ENCODE results near the gene LLGL2.

LLGL2 gene

DNA sequence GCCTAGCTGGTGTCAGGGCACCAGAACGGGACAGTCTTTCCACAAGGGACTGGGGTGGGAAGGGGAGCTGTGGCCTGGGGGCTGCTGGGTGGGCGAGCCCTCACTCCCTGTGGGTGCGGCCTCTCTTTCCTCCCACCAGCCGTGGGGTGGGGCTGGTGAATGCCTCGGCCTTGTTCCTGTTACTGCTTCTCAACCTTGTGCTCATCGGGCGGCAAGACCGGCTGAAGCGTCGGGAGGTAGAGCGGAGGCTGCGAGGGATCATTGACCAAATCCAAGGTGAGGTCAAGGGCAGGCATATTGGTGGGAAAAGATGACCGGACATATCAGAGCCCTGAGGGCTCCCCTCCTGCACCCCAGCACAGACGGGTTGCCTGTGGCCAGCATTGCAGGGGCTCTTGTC is 39.3 kb upstream of the LLGL2 start:
- Histone ChIP-seq H3K4me1 (peaks cover 0 to 14% (median 4%) of the 10 kb centered on the region in 4 donors), H3K36me3 (peaks cover 0 to 48% (median 5%) of the 10 kb centered on the region in 3 donors), H3K27ac (no peak overlapping the region)

DNA sequence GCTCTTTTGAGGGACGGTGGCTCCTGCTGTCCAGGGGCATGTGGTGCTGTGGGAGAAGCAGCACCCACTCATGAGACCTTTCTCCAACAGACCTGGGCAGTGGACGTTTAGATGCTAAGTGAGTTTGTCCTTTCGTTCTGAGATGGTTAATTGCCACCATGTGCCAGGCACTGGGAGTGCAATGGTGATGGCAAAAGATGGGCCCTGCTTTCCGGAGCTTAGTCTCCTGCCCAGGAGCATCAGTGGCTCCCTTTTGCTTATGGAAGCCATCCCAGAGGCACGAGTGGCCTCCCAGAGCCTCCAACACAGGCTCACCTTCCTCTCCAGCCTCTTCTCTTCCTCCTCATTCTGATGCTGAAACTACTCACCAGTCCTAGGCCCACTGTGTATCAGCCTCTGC is 38.5 kb upstream of the LLGL2 start:
- TF ChIP-seq, protein P1, sequence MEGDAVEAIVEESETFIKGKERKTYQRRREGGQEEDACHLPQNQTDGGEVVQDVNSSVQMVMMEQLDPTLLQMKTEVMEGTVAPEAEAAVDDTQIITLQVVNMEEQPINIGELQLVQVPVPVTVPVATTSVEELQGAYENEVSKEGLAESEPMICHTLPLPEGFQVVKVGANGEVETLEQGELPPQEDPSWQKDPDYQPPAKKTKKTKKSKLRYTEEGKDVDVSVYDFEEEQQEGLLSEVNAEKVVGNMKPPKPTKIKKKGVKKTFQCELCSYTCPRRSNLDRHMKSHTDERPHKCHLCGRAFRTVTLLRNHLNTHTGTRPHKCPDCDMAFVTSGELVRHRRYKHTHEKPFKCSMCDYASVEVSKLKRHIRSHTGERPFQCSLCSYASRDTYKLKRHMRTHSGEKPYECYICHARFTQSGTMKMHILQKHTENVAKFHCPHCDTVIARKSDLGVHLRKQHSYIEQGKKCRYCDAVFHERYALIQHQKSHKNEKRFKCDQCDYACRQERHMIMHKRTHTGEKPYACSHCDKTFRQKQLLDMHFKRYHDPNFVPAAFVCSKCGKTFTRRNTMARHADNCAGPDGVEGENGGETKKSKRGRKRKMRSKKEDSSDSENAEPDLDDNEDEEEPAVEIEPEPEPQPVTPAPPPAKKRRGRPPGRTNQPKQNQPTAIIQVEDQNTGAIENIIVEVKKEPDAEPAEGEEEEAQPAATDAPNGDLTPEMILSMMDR (IDR thresholded peaks at IDR 0.05), result no peak
- Histone ChIP-seq H3K4me1 (peaks cover 0 to 8% (median 4%) of the 10 kb centered on the region in 4 donors), H3K36me3 (peaks cover 0 to 56% (median 13%) of the 10 kb centered on the region in 3 donors), H3K4me3 (no peak overlapping the region), H3K27me3 (no peaks in the 10 kb centered on the region), H3K27ac (no peak overlapping the region), H3K9me3 (no peaks in the 10 kb centered on the region)
- intact Hi-C loops (cut with DNase I; ENCODE audit: low total_unique reads), result no loop called here
- no peak for DNase-seq

More for the DNA sequence above, 39.3 kb upstream of the LLGL2 start:
- H3K4me3 ChIP-seq, result no peak overlapping the region
- H3K9me3 ChIP-seq, result no peaks in the 10 kb centered on the region
- intact Hi-C loops (cut with DNase I; ENCODE audit: low total_unique reads), result no loop called here
- TF ChIP-seq, protein P1 (IDR thresholded peaks at IDR 0.05), result no peak
- H3K27me3 ChIP-seq, result no peaks in the 10 kb centered on the region
- DNase-seq, result no peak

DNA sequence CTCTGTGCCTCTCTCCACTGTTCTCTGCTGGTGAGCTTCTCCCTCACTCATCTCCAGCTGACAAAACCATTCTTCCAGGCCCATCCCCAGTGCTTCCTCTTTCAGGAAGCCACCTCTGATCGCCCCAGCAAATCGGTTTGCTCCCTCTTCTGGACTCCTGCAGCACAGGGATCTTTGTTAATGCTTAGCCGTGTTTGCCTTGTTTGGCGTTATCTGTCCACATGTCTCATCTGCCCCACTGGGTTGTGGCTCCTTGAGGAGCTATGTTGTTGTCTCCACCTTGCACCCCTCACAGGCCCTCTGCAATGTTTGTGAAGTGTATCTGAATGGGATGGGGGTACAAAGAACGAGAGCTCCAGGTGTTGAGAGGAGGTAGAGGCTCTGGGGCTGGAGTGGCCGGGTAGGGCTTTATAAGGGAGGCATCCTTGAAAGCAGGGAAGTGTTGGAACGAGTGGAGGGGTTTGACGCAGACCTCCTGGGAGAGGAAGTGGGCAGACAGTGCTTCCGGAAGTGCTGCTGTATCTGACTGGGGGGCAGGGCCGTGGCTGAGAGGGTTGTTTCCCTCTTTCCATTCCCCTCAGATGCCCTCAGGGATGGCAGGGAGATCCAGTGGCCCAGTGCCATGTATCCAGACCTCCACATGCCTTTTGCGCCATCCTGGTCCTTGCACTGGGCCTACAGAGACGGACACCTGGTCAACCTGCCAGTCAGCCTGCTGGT is 38.0 kb upstream of the LLGL2 start:
- intact Hi-C loops (cut with DNase I; ENCODE audit: low total_unique reads), result no loop called here
- no peak overlapping the region for H3K27ac ChIP-seq
- DNase-seq, result peak in 1 of 2 donors; percentile 56

DNA sequence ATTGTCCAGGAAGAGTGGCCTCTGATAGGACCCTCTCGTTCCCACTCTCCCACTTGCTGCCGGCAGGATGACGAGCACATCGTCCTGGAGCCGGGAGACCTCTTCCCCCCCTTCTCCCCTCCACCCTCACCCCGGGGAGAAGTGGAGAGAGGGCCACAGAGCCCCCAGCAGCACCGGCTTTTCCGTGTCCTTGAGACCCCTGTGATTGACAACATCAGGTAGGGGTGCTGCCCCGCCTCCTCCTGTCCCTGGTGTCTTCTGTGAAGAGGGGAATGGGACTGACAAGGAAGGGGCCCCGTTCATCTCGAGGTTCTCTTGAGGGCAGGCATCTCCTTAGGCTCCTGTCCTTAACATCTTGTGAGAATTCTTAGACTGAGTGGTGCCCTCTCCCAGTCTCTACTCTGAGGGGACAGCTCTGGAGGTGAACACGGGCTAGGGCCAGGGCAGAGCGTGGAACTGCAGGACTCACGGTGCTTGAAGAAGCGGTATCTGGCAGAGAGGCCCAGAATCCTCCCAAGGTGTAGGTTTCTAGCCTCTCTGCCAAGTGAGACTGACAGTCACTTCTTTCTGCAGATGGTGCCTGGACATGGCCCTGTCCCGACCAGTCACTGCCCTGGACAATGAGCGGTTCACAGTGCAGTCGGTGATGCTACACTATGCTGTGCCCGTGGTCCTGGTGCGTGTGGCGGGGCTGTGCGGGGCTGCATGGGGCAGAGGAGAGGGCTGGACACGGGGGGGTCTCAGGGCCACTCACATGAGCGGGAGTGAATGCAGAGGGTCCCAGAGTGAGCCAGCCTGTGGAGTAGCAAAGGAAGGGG is 36.6 kb upstream of the LLGL2 start:
- TF ChIP-seq, protein P1 (IDR thresholded peaks at IDR 0.05), result no peak
- DNase-seq, result no peak
- H3K4me1 ChIP-seq, result peaks cover 0 to 8% (median 4%) of the 10 kb centered on the region in 4 donors
- no peak overlapping the region for H3K4me3 ChIP-seq
- H3K9me3 ChIP-seq, result no peaks in the 10 kb centered on the region
- intact Hi-C loops (cut with DNase I; ENCODE audit: low total_unique reads), result no loop called here
- H3K27ac ChIP-seq, result no peak overlapping the region
- H3K27me3 ChIP-seq, result no peaks in the 10 kb centered on the region
- peaks cover 15 to 75% (median 32%) of the 10 kb centered on the region in 3 donors for H3K36me3 ChIP-seq

More for the DNA sequence above, 38.0 kb upstream of the LLGL2 start:
- H3K36me3 ChIP-seq, result peaks cover 1 to 61% (median 18%) of the 10 kb centered on the region in 3 donors
- TF ChIP-seq, protein P1 (IDR thresholded peaks at IDR 0.05), result no peak
- H3K9me3 ChIP-seq, result no peaks in the 10 kb centered on the region
- peaks cover 0 to 8% (median 4%) of the 10 kb centered on the region in 4 donors for H3K4me1 ChIP-seq
- no peak overlapping the region for H3K4me3 ChIP-seq
- no peaks in the 10 kb centered on the region for H3K27me3 ChIP-seq

DNA sequence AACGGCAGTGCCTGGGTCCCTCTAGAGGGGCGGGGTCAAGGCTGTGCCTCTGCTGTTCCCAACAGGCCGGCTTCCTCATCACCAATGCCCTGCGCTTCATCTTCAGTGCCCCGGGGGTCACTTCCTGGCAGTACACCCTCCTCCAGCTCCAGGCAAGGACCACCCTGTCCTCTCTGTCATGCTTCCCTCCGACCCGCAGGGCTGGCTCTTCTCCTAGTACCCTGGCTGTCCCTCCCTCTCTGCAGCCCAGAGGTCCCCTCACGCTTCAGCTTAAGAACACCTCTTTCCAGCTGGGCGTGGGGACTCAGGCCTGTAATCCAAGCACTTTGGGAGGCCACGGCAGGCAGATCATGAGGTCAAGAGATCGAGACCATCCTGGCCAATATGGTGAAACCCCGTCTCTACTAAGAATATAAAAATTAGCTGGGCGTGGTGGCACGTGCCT is 36.0 kb upstream of the LLGL2 start:
- H3K4me1 ChIP-seq, result peaks cover 0 to 8% (median 4%) of the 10 kb centered on the region in 4 donors
- intact Hi-C loops (cut with DNase I; ENCODE audit: low total_unique reads), result no loop called here
- H3K27me3 ChIP-seq, result no peaks in the 10 kb centered on the region

More for the DNA sequence above, 36.0 kb upstream of the LLGL2 start:
- Histone ChIP-seq H3K4me3 (no peak overlapping the region), H3K9me3 (no peaks in the 10 kb centered on the region), H3K27ac (no peak overlapping the region), H3K36me3 (peaks cover 22 to 81% (median 39%) of the 10 kb centered on the region in 3 donors)
- DNase-seq, result no peak
- TF ChIP-seq, protein P1 (IDR thresholded peaks at IDR 0.05), result no peak
